Activated B cell treated with CpG ODN at 0.5 μM for 24 hours (primary cell): Measurements from ENCODE around the gene CHD3. TPM values are rescaled to one million over a fixed set of nuclear protein-coding genes. Genes with fewer than 3 reads are reported as not detected.

Experiments
- ATAC-seq: fragments of 200-7000 bp; cut with Tn5 transposase; one replicate; pipeline ENCODE4 v1.10.0; 2021; ENCODE audit warnings: low read depth, mild to moderate bottlenecking, moderate library complexity
- CTCF ChIA-PET: fragments of 350-600 bp; sonication (Branson Sonifier 250); formaldehyde crosslinking; loops from one replicate; lab custom pipeline; 2021; ENCODE audit warnings: antibody characterized with exemption; lab: Charles Lee
- POLR2A ChIA-PET: fragments of 350-600 bp; sonication (Branson Sonifier 250); formaldehyde crosslinking; loops from one replicate; lab custom pipeline; 2021; ENCODE audit warnings: antibody characterized with exemption; lab: Charles Lee
- DNase-seq: peaks from one replicate; pipeline ENCODE4 v3.0.0; 2022
- H3K27ac Mint-ChIP-seq: one replicate; pipeline ENCODE4 v1.8.0; 2020; ENCODE audit warnings: mixed read lengths
- H3K27me3 Mint-ChIP-seq: one replicate; pipeline ENCODE4 v1.8.0; 2021; ENCODE audit warnings: mixed read lengths
- H3K36me3 Mint-ChIP-seq: one replicate; pipeline ENCODE4 v1.8.0; 2021; ENCODE audit warnings: low read depth, mixed read lengths
- H3K4me1 Mint-ChIP-seq: one replicate; pipeline ENCODE4 v1.8.0; 2021; ENCODE audit warnings: mixed read lengths
- H3K4me3 Mint-ChIP-seq: one replicate; pipeline ENCODE4 v1.8.0; 2020; ENCODE audit warnings: mild to moderate bottlenecking, mixed read lengths
- H3K9me3 Mint-ChIP-seq: one replicate; pipeline ENCODE4 v1.8.0; 2020; ENCODE audit warnings: mixed read lengths
- CTCF ChIP-seq: fragments of 200-600 bp; IDR thresholded peaks from one replicate; pipeline ENCODE4 v1.8.0; 2022; ENCODE audit warnings: antibody characterized with exemption, mild to moderate bottlenecking
- intact Hi-C: fragments of 100-400 bp; cut with micrococcal nuclease; formaldehyde crosslinking; loops from one replicate; pipeline ENCODE4 v1.15.1; 2024
- total RNA-seq: library from RNA; stranded (reverse); gene quantifications from 2 replicates; pipeline ENCODE4 v1.2.3, GENCODE V29; 2022

CHD3 gene
- total RNA-seq, 1 donor from 2014 or later: 109 TPM

- Mint-ChIP-seq H3K27me3 (no peaks in the 10 kb centered on the region), H3K36me3 (peaks cover 7% of the 10 kb centered on the region), H3K27ac (no peak overlapping the region), H3K4me1 (peaks cover 12% of the 10 kb centered on the region), H3K4me3 (no peak overlapping the region), H3K9me3 (no peaks in the 10 kb centered on the region)
- ChIA-PET CTCF (interaction anchor here (1.1 kb wide), 1 partner anchor 110 kb away, joined by 3 read pairs; no protein-coding TSS in a partner anchor), POLR2A (no interaction called here)
- ATAC-seq (no peak), DNase-seq (no peak)
- intact Hi-C loops: no loop called here
- TF ChIP-seq CTCF: no peak
These were observed 8.3 kb upstream of the CHD3 start for GRCh38 chr17:7880076-7880868.

- peaks cover 10% of the 10 kb centered on the region for H3K4me1 Mint-ChIP-seq
These were observed 7.1 kb upstream of the CHD3 start for GRCh38 chr17:7881276-7882054.

GRCh38 chr17:7882068-7882467 lies 6.5 kb upstream of the CHD3 start:
- Mint-ChIP-seq H3K4me3 (no peak overlapping the region), H3K9me3 (no peaks in the 10 kb centered on the region), H3K27ac (no peak overlapping the region), H3K36me3 (peaks cover 8% of the 10 kb centered on the region), H3K27me3 (no peaks in the 10 kb centered on the region), H3K4me1 (peaks cover 8% of the 10 kb centered on the region)
- intact Hi-C loops: no loop called here
- ChIA-PET POLR2A (no interaction called here), CTCF (no interaction called here)
- ATAC-seq (no peak), DNase-seq (no peak)
- TF ChIP-seq CTCF: no peak

More at GRCh38 chr17:7881276-7882054, 7.1 kb upstream of the CHD3 start:
- intact Hi-C loops: no loop called here
- no peak for ATAC-seq
- no peaks in the 10 kb centered on the region for H3K27me3 Mint-ChIP-seq
- no peak overlapping the region for H3K27ac Mint-ChIP-seq
- TF ChIP-seq CTCF: no peak
- ChIA-PET POLR2A (no interaction called here), CTCF (no interaction called here)
- H3K4me3 Mint-ChIP-seq: no peak overlapping the region
- H3K36me3 Mint-ChIP-seq: peaks cover 8% of the 10 kb centered on the region
- no peak for DNase-seq
- no peaks in the 10 kb centered on the region for H3K9me3 Mint-ChIP-seq

GRCh38 chr17:7882629-7883028 lies 6.0 kb upstream of the CHD3 start:
- ChIA-PET CTCF (interaction anchor here (1.0 to 1.5 kb wide), 2 partner anchors 21 to 47 kb away, joined by 4 read pairs; no protein-coding TSS in a partner anchor), POLR2A (interaction anchor here (0.6 kb wide), 1 partner anchor 176 kb away, joined by 7 read pairs; no protein-coding TSS in a partner anchor)
- Mint-ChIP-seq H3K9me3 (no peaks in the 10 kb centered on the region), H3K4me1 (peaks cover 8% of the 10 kb centered on the region), H3K36me3 (peaks cover 8% of the 10 kb centered on the region), H3K27me3 (no peaks in the 10 kb centered on the region), H3K4me3 (no peak overlapping the region), H3K27ac (no peak overlapping the region)
- ATAC-seq (no peak), DNase-seq (no peak)
- intact Hi-C loops: no loop called here
- no peak for TF ChIP-seq CTCF
